Erythroblast (primary cell): ENCODE results near the gene PSMC1.

Source experiments
- GATA1 ChIP-seq: IDR thresholded peaks from 2 replicates; pipeline ENCODE4 v1.6.1; 2011; ENCODE audit warnings: low read depth, mild to moderate bottlenecking, control low read depth, low read length, moderate library complexity
- POLR2A ChIP-seq: IDR thresholded peaks from 2 replicates; pipeline ENCODE4 v1.6.1; 2011; ENCODE audit warnings: mild to moderate bottlenecking, low read length

DNA sequence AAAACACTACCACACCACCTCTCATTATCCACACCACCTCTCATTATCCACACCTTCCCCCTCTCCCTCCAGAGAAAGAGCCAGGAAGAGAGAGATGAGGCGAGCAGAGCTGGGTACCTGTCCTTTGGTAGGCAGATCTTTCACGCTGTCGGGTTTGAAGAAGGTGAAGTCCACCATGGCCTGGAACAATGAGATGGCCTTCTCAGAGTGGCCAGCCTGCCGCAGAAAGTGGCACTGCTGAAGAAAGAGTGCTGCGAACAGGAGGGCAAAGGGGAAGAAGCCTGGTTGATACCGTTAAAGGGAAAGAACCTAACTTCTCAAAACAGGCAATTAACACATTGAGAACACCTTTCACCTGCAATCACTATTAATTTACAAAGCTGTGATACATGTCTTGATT is 44.8 kb downstream of the PSMC1 start:
- no peak for TF ChIP-seq POLR2A
- no peak for TF ChIP-seq GATA1
